GM19372 (cell line): ENCODE results near the gene C14orf119.

Experiments used
- ATAC-seq: cut with Tn5 transposase; IDR thresholded peaks from one replicate; pipeline ENCODE4 v1.9.1; 2021; ENCODE audit warnings: mild to moderate bottlenecking, low read depth, moderate library complexity; ENCODE audit not compliant: unreplicated experiment

The C14orf119 gene

DNA sequence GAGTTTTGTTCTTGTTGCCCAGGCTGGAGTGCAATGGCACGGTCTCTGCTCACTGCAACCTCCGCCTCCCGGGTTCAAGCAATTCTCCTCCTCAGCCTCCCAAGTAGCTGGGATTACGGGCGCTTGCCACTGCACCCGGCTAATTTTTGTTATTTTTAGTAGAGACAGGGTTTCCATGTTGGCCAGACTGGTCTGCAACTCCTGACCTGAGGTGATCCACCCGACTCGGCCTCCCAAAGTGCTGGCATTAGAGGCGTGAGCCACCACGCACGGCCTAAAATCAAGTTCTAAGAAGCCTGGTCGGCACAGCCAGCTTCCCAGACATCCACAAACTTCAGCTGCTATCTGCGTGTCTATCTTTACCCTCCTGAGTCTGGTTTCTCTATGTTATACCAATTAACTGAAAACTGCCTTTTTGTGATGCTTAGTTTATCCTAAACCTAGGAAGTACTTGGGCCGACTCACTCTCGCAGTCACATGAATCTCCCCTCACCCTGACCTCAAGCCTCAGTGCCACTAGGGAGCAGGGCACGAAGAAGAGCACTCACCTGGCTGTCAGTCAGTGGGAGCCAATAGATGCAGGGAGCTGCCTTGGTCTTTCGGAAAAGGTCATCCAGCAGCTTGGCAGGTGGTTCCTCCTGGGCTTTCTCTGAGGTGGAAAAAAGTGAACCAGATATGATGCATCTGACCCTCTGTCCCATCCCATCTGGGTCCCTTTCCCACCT lies 34.6 kb upstream of the C14orf119 start:
- no peak for ATAC-seq

DNA sequence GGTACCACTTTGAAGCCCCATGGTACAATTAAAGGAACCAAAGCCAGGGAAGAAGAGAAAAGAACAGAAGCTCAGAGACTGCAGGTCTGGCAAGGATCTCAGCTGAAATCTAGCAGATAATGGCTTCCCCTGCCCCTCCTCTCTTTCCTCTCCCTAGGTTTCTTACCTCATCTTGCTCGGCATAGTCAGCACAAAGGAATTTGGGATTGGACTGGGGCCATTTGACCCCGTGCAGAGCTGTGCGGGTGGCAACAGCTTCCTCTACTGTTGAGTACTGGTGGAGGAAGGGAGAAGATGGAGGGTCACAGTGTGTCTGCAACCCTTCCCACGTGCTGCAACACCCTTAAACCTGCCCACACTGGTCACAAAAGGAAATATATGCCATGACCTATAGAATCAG lies 33.3 kb upstream of the C14orf119 start:
- ATAC-seq = no peak

DNA sequence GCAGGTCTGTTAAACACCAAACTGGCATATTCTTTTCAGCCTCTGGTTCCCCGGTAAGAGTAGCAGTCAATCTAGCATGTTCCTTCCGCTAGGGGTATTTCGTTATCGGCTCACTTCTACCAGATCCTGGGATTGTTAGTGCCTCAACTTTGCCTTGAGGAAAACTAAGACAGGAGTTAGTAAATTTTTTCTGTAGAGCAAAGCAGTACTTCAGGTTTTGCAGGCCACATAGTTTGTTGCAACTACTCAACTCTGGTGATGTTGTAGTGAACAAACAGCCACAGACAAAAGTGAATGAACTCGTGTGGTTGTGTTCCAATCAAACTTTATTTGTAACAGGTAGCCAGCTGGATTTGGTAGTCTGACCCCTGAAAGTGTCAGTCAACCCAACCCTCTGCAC lies 31.7 kb upstream of the C14orf119 start:
- no peak for ATAC-seq

DNA sequence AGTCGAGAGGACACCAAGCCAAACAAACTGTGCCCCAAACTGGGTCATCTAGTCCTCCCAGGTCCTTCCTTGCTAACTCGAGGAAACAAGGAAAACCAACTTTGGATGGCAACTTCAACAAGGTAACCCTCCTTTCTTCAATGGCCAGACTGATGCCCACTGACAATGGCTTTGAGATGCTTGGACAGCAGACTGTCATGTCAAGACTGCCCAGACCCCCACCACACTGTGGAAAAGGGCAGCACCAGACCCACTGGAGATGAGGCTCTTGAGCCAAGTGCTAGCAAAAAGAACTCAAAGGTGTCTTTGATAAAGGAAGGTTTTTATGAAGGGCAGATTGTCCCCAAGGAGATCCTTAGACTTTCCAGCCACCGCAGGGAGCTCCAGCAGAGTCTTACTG lies 28.9 kb upstream of the C14orf119 start:
- no peak for ATAC-seq

DNA sequence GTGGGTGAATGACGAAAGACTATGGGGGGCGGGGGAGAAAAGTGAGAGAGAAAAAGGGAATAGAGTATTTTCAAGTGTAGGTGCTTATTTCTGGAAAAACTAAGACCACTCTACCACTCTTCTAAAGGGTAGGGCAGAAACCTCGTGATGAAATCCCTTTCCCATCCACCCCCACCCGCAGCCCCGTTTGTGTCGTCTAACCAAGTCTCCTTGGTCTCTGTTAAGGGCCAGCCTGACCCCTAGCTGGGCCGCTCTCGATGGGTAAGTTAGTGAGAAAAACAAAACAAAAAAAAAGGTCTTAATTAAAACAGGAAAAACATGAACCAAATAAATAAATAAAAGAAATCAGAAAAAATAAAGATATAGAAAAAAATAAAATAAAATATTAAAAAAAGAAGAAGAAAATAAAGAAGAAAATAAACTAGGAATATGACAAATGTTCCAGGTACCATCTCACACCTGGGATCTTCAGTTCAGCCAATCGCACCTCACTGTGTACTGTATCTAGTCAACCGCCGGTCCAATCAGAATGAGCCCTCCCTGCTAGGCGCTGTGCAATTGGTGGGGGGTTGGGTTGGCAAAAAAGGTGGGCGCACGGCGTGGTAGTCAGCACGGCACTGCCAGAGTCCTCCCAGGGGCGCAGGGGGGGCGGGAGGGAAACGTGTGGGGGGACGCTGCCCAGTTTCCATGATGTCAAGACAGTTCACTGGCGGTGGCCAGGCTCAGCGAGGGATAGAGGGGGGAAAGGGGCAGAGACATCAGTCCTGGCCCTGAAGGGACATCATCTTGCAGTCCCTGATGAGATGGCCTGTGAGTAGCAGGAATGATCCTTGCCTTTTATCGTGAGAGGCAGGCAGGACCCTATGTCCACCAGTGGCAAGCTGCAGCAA lies 28.2 kb upstream of the C14orf119 start:
- ATAC-seq = no peak

DNA sequence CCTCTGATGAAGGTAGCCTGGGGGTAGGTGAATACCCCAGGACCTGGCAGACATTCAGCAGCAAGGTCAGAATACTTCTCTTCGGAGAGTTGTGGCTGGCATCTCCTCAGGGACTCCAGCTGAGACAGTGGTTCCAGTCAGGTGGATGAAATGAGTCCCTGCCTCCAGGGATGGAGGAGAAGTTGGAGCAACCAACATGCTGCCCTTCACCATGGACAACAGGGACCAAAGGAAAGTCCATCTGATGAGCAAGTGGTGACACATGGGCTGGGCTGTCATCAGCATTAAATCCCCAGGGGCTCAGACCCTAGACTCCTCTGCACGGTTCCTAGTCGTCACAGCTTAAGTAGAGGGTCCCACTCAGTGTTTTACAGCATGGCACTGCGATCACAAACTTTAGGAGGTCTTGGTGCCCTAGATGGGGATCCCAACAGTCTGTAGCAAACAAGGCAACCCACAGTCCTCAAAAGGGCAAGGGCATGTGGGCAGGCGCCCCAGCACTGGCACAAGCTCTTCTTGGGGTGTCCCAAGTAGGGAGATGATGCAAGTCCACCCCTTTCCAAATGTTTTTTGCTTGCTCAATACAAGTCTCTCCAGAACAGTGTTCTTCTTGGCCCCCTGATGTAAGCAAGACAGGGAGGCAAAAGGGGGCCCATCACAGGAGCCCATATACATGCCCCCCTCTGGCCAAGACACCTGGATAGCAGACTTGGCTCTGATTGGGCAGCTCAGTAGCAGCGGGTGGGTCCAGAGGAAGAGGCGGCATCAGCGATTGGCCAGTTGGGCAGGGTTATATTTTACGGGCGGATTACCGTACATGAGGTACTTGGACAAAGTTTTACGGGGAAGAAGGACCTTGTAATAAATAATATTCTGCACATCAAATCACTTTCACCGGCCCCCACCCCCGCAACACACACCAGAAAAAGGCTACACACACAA lies 27.2 kb upstream of the C14orf119 start:
- ATAC-seq = no peak

DNA sequence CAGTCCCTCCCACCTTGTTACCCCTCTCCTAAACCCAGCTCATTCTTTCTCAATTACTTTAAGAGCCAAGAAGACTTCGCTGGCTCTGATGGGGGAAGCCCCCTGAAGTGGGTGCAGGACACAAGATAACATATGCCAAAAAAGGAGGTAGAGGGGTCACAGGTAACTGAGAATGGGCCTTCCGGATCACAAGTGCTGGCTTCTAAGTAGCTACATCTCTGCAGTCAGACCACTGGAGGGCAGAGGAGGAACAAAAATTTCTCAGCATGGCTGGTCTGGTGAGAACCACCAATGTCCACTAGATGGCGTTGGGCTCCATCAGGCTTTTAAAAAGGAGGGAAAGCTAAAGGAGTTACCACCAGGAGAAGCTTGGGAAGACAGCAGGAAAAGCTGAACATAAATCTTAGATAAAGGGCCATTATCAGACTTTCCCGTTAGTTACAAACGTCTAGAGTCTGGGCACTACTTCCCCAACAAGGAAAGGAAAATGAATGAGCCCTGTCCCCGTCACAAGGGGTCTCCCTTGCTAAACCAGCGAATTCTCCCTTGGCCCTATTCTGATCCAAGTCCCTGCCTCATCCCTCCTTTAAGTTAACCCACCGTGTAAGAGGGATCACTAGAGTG lies 26.4 kb upstream of the C14orf119 start:
- peak; percentile 55 for ATAC-seq

DNA sequence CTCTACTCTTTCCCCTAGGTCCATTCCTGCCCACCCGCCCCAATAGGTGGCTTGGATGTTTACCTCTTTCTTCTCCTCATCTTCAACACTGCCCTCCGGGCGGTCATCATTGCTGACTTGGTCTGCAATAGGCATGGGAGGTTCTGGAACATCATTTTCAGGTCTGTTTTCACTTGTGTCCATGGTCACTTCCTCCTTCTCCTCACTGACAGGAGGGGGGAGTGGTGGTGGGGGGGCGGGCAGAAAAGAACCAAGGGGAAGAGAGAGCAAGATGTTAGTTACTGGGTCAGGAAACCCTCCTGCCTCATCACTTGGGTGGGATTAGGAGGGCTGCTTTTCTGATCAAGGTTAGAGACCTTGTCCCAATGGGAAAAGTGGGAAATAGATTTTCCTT lies 25.9 kb upstream of the C14orf119 start:
- no peak for ATAC-seq

DNA sequence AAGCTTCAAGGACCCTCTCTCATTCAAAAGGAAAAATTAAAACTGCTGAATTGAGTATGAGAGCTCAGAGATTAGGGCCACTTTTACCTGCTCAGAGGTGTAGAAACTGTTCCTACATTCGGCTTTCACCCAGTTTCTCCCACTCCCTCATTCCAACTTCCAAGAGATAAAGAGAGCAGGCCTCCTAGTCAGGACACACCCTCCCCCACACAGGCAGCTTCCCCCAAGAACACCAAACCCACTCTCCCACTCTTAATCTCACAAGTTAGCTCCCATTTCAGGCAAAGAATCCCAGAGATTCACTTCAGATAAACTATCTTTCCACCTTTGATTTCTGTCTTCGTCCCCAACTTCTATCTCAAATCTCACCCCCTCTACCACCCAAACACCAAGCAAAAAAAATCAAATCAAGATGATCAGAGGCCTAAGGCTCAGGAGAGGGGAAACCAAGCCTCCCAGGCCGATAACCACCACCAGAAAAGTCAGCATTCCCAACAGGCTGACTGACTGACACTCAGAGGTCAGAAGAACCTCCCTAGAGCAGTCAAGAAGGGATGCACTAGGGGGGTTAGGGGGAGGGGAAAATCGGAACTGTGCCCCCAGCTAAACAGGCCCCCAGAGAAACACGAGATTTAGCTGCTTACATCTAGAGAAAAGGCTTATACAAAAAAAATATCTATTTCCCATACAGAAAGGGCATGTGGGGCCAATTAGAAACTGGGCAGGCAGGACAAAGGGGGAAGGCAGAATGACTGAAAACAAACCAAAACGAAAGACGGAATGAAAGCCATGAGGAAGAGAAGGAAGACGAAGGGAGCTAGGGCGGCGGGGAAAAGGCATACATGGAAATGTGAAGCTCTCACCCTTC lies 24.8 kb upstream of the C14orf119 start:
- no peak for ATAC-seq

DNA sequence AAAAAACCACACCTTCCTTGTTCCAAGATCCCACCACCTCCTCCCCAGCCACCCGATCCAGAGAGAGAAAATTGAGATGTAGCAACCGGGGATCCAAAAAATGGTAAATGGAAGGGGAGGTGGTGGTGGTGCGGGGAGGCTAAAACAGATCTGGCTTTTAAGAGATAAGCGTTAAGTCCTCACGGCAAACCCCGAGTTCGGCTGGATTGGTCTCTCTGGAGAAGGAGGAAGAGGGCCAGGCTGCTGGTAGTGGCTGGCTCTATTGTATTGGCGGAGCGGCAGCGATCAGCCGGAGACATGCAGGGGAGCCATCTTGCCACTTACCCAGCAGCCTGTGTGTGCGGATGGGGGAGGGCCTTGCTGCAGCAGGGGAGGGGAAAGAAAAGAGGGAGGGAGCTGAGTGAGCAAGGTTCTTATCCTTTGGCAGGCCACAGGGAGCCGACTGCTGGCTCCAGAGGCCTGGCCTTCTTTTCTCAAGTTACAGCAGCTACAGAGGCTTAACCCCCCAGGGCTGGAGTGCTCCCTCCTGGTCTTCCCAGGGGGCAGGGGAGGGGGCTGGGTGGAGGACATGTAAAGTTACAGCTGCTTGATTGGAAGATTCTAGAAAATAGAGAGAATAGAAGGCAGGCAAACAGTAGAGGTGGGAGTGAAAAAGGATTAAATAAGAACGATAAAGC lies 23.9 kb upstream of the C14orf119 start:
- ATAC-seq = peak; percentile 90

DNA sequence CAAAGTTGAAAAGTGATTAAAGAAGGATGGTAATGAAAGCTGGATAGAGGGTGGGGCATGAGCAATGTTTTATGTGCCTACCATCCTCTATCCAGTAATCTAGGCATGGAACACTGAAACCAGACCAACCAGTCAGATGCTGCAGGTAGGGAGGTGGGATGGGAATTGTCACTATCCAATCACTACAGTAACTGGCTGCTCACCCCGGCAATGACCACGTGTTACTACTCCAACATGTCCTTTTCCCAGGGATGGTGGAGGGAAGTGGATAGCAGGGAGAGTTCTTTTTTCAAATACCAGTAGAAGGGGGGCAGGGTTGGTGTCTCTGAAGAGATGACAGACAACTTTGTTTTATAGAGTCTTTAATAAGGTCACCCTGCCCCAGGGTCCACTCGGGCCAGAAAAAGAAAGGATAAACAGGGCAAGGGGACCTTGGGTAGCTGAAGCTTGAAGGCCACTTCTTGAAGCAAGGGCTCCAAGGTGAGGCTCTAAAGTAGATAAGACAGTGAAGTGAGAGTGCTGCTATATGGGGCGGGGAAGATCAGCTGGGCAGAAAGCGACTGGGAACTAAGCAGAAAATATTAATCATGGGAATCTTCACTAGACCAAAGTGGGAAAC lies 23.3 kb upstream of the C14orf119 start:
- ATAC-seq = no peak

DNA sequence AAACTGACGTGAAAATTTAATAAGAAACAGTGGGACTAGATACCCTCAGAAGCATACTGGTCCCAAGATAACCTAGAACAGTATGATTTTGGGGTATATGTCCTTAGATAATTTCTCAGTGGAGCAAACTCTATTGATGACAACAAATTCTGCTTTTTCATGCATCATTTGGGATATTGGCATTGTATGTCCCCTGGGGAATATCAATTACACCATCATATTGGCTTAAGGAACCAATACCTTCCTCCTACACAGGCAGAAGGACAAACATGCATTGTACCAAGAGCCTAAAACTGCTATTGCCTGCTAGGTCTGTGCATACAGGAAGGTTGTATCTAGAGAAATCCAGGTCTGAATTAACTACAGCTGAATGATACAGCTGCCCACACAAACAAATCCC lies 20.4 kb upstream of the C14orf119 start:
- no peak for ATAC-seq

DNA sequence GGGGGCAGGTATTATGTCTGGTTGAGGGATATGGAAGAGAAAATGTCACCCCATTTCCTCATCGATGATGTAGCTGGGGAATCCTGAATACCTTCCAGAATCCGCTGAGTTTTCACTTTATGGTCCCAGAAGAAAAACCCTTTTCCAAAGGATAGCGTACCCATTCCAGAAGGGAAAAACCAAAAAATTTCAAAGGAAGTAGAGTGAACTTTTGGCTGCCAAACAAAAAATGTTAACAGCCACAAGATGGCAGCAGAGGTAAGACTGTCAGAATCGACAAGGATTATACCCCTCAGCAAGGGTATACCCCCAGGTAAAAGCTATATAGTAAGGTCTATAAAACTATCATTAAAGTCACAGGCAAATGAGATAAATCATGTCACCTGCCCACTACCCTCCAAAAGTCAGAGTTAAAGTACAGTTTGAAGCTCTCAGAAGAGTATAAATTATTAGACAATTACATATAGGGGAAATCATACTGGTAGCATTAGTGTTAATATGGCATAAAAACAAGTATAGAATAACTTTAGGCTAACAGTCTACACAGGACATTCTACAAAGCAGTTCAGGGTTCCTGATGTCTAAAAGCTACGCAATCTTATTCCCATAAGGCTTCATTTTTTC lies 18.4 kb upstream of the C14orf119 start:
- ATAC-seq = no peak

DNA sequence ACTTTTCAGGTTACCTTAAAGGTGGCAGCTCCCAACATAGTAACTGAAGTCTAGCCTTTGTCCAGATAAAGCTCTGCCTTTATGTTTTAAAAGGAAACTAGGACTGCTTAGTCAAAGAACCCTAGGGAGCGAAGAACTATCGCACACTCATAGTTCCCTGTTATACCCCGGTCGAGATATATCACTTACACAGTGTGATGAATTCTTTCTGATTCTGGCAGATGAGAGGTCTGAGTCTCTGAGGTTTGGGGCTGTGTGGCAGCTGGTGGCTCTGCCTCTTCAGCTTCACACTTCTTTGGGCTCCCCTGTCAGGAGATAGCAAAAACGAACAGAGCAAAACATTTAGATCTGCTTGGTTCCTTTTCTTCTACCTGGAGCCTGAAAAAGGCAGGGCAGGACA lies 17.3 kb upstream of the C14orf119 start:
- no peak for ATAC-seq

DNA sequence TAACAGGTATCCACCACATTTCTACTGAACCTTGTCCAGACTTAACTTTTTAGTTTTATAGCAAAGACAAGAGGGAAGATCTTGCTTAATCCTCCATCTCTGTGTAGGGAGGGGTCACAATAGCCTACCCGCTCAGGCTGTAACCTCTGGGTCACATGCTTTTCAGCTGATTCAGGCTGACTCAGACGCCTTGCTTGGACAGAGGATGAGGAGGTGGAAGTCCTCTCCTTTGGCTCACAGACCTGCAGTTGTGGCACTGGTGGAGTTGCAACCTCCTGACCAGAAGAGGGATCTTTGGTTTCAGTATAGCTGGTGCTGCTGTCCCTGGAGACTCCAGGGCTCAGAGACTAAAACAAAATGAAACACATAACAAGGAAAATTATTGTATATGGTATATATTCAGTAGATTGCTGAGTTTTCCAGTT lies 16.6 kb upstream of the C14orf119 start:
- ATAC-seq = no peak

DNA sequence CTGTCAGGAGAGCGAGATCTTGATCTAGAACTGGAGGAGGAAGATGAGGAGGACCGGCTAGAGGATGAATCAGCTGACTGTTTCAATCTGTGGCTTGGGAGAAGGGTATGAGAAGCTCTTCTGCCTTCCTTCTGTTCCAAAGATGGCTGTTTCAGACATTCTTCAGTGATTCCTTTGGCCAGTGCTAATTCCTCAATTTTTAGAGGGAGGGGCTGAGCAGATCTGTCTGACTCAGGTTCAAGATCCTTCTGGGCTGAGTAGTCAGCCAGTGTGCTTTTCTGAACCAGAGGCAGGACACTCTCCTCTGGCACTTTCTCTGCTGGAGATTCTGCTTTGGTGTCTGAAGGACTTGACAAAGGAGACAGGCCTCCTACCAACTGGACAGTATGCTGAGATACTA lies 15.6 kb upstream of the C14orf119 start:
- ATAC-seq = no peak

DNA sequence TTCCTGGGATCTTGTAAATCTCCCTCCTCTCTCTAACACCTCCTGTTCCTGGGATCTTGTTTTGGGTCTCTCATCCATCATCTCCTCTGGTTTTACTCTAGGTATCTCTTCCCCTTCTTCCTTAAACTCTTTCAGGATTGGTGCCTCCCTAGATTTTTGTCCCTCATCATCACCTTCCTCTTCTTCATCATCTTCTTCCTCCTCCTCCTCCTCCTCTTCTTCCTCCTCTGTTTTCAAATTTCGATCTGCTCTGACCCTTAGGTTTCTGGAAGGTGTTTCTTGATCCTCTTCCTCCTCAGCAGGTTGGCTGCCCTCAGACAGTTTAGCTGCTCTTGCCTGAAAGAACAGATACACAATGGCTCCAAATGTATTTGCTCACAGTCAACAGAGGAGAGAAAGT lies 14.8 kb upstream of the C14orf119 start:
- no peak for ATAC-seq

DNA sequence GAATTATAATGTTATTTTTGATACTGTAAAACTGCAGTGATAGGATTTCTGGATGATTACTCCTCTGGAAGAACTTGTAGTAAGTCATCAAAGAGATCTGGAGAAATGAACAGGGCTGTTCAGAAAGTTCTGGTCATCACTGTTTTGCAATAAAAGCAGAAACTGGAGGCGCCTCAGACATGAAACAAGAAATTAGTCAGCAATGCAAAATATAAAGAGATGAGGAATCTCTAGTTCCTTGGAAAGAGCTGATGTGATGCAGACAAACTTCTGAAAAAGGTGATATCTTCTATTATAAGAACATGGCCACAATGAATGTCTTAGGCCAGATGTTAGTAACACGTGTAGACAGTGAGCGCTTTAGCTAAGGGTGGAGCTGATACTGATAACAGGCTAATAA lies 9.8 kb upstream of the C14orf119 start:
- no peak for ATAC-seq
